KG1 (cell line): ENCODE results near the gene BBOX1.

Source experiments
- DNase-seq: peaks from one replicate; lab custom pipeline; 2025; lab: John Stamatoyannopoulos, UW

Gene BBOX1

GRCh38 chr11:27025312-27025955 lies 15.2 kb upstream of the BBOX1 start:
- DNase-seq = no peak

DNA sequence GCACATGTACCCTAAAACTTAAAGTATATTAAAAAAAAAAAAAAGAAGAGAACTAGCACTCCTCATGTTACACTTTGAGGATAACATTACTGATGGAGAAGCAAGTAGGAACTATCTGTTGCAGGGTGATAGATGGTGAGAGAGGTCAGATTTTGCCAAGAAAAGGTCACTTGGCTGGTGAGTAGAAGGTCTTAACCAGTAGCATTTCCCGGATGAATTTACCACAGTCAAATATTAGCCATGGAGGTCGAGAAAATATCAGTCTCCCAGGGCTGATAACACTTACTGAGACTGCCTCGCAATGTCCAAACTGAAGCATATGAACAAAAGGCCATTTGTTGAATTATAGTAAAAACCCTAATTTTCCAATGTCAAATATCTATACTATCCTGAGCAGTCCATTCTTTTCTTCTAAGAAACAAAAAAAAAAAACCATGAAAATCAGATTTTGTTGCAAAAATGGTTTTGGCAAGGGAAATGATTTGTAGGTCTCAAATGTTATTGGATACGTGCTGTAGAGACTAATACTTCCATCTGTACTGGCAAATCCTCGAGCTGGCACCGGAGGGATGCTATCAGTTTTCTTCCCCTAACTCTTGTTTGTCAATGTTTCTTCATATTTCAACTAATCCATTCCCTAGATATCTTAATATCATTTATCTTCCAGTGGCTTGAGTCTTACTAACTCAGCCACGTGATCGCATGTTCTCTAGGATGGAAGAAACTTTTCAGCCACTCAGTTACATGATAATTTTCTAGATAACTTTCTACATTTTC lies 14.5 kb upstream of the BBOX1 start:
- no peak for DNase-seq

DNA sequence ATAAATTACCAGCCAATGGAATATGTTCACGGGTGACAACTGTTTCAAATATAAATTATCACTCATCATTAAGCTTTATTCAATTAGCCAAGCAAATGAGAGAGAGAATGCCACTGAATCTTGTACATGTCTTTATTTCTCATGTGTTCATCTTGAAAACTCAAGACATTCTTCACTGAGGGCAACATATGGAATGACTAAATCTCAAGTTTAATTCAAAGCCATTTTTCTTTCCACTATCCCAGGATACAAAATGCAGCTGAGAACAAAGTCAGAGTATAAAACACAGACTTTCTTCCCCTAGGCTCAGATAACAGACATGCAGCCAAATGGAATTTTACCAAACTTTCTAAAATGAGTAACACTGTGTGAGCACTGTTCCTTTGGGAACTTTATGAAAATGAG lies 12.1 kb upstream of the BBOX1 start:
- no peak for DNase-seq

GRCh38 chr11:27029966-27030365 lies 10.6 kb upstream of the BBOX1 start:
- no peak for DNase-seq

DNA sequence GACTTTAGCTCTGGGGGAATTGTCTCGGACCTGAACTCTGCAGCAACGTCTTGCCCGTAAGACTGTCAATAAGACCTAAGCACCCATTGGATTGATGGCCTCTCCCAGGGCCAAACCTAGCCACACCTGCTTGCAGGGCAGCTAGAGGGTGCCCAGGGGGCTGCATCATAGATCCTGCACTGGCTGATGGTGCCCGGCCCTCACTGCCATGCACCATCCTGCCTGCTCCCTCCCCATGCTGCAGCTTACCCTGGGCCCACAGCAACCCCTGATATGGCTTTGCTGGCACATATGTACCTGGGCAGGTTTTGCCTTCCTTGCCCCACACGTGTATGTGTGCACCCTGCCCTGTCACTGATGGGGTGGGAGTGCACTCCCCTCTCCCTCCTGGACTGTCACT lies 8.9 kb upstream of the BBOX1 start:
- DNase-seq = no peak

DNA sequence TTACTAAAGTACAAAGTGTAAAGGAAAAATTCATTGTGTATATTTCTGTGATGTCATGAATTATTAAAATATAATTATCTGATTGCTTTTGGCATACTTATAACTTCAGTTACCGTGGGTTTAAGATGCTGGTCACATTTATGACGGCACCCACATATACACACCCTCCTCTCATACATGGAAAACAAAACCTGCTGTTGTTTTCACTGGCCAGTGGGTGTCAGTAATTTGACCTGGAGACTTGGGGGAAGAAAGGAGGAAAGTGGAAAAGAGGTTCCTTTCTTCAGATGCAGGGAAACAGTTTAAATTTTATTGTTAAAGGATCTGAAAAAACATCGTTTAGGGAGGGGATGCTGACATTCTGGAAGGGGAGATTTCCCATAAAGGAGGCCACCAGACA lies 742 bp upstream of the BBOX1 start:
- DNase-seq = no peak

DNA sequence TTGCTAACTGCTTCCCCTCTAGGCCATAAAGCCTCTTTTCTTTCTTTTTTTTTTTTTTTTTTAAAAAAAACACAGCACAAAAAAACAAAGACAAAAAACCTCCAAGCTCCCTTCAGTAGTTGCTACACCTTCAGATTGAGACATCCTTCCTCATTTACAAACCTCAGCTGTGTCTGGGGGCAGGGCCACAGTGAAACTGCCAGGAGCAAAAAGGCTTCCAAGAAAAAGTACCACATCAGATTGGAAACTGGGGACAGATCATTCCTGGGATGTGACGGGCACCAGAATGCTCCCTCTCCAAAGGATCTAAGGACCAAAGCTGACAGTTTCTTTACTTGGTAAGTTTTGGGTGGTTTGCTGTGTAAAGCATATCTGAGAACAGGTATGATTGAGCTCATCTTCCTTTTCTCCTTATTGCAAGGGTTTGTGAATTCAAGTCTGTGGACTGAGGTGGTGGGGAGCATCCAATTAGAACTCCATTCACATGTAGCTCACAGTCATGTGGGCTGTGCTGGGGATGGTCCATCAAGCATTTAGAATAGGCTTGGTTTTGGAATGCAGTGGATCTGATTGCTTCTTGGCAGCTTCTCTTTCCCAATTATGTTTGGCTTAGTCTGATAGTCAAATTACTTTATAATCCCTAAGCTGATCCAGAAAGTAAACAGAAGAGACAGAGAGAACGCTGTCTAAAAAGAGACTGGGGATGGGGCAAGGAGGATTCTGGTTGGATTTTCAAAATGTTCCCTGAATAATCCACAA lies 705 bp downstream of the BBOX1 start:
- DNase-seq = no peak

GRCh38 chr11:27046956-27047355 lies 6.3 kb downstream of the BBOX1 start:
- DNase-seq = no peak

GRCh38 chr11:27052668-27053067 lies 12.1 kb downstream of the BBOX1 start:
- no peak for DNase-seq

GRCh38 chr11:27055065-27055682 lies 14.6 kb downstream of the BBOX1 start:
- no peak for DNase-seq

DNA sequence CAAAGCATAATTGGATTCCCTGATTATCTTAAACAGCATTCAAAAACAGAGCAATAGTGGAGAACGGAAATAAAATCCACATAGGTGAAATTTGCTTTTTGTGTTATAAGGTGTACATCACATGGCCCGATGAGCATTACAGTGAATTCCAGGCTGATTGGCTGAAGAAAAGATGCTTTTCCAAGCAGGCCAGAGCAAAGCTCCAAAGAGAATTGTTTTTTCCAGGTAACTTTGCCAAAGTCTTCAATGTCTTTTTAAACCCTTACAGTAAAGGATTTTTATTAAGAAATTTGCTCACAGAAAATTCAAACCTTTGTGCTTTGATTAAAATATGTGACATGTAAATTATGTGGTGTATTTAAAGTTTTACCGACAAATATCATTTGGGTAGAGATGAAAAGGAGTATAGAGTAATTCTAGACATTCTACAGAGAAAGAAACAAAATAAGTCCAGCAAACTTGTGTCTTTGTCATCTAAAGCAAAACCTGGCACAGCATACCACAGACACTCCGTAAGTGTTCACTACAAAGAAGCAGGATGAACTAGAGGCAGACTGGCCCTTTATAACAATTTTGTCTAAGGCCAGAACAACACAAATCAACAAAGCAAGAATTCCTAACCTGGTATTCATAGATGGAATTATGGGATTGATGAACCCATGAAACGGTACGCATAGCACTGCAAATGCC lies 16.6 kb downstream of the BBOX1 start:
- DNase-seq = no peak

GRCh38 chr11:27058456-27058855 lies 17.8 kb downstream of the BBOX1 start:
- DNase-seq = no peak

- DNase-seq = no peak
Observed at GRCh38 chr11:27059431-27059830, 18.8 kb downstream of the BBOX1 start.

DNA sequence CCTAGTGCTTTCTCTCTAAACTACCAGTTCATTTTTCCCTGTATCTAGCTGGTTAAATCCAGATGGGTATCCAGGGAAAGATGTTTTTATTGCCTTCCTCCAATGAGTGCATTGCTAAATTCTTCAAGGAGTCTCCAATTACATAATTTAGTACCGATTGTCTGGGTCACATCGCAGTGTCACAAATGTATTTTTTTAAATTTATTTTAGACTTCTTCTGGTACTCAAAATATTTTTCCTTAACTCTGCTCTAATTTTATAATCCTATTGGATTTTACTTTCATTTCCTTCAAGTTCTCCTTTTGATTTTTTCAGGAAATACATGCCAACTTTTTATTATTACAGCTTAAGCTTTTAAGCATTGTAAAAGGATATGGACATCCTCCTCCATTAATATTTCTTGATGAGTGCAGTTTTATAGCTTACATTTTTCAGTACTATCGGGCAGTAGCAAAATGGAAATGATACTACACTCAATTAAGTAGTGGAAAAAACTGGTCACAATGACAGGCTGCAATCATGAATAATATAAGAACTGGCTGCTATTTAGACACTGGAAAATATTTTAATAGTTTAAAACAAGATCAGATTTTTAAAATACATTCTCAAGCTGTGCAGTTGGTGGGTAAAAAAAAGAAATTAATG lies 20.3 kb downstream of the BBOX1 start:
- DNase-seq = no peak

GRCh38 chr11:27061461-27061821 lies 20.8 kb downstream of the BBOX1 start:
- DNase-seq = no peak

- no peak for DNase-seq
Observed at GRCh38 chr11:27064086-27064485, 23.5 kb downstream of the BBOX1 start.

GRCh38 chr11:27075192-27075591 lies 34.6 kb downstream of the BBOX1 start:
- DNase-seq = no peak

DNA sequence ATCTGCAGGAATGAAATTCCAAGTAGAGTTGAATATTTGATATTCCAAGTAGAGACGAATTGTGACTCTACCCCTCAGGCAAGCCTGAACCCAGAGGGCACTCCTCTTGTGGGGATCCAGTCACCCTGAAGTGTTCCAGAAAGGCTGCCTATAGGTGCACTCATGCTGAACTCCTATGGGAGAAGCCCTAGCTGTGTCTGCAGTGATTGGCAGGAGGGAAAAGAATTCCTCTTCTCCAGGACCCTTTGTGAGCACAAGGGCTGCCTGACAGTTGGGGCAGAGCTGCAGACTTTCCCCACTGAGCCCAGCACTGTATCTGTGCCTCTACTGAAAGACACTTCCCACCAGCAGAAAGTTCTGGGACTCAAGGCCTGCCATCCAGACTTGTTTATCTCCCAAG lies 35.0 kb downstream of the BBOX1 start:
- no peak for DNase-seq

DNA sequence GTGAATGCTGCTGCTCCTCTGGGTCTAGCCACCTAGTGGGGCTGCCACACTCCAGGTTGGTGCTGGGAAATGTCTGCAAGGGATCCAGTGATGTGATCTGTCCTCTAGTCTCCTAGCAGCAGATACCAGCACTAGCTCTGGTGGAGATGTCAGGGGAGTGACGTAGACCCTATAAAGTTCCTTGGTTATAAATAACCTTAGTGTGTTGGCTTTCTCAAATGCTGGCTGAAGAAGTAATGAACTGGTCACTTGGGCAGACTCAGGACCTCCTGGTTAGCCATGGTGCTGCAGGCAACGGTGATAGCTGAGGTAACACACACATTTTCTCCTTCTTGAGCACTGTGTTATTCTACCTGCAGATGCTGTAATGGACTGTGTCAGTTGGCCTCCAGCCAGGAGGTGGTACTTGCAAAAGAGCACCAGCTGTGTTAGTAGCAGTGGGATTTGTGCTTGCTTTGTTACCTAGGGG lies 35.5 kb downstream of the BBOX1 start:
- no peak for DNase-seq

GRCh38 chr11:27081056-27081455 lies 40.4 kb downstream of the BBOX1 start:
- no peak for DNase-seq

DNA sequence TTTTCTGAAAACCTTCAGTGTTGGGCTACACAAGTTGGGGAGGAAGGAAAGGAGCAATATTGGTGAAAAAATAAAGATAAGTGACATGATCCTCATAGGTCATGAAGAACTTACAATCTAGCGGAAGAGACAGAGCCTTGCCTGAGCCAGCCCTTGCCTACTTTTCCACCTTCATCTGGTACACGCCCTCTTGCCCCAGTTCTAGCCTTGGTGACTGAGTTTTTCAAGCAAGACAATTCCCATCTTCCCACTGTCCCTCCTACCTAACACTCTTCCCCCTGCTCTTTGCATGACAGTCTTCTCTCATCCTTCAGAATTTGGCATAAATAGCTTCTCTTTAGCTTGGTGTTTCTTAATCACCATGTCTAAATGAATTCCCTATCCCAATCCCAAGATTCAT lies 42.6 kb downstream of the BBOX1 start:
- no peak for DNase-seq

DNA sequence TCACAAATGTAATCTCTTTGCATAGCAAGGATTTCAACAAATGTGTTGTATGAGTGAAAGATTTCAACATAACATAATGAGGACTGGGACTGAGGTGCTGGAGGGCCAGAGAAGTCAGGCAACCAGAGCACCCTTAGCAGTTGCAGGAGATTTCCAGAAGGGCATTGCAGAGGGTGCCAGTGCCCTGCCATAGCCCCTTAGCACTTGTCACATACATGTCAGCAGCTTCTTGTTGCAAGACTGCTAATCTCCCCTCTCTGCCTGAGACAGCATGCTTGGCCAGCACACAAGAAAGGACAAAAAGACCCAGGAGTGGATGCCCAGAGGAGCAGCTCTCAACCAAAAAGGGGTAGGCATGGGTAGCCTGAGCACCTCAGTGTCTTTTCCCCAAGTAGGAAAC lies 43.2 kb downstream of the BBOX1 start:
- DNase-seq = no peak
